AG04449 (cell line): ENCODE data around the gene B3GALNT1.

Experiments used
- CTCF ChIA-PET: fragments of 350-600 bp; formaldehyde crosslinking; extraction: SDS; loops from one replicate; lab custom pipeline; 2021; ENCODE audit warnings: antibody characterized with exemption; lab: Yijun Ruan, JAX
- POLR2A ChIA-PET: fragments of 400-600, 350-600 bp; formaldehyde crosslinking; extraction: SDS; loops from one replicate; lab custom pipeline; 2020; ENCODE audit warnings: antibody characterized with exemption, inconsistent platforms; lab: Yijun Ruan, JAX
- DNase-seq: peaks from one replicate; pipeline ENCODE4 v3.0.0-alpha.2; 2010; ENCODE audit warnings: low read depth, low spot score
- H3K4me3 ChIP-seq: 2 replicates; pipeline ENCODE4 v1.5.1; 2011; ENCODE audit warnings: low read depth, mild to moderate bottlenecking, control low read depth, low read length
- TF ChIP-seq, protein P1 (sequence below): IDR thresholded peaks from one replicate; pipeline ENCODE4 v1.5.1; 2011; ENCODE audit warnings: mild to moderate bottlenecking, moderate library complexity, low read length, control low read depth, inconsistent platforms; ENCODE audit not compliant: insufficient read depth; ENCODE audit errors: missing control alignments

B3GALNT1 gene

DNA sequence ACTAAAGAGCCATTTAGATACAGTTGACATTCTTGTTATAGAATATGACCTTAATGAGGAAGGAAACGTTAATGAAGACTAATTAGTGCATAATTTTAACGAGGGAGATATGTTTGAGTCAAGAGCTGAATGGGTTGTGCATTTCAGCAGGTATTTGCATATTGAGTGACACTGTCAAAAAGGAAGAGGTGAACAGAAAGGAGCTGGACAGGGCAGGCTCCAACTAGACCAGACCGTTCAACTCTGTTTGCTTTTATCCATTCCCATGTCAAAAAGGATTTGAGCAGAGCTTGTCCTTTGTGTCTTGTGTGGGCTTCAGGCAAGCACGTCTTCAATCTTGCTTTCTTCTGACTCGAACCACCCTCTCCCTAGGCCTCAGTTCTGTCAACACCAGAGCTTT, 40.7 kb downstream of the B3GALNT1 start:
- no peak for DNase-seq
- ChIA-PET POLR2A (no interaction called here), CTCF (no interaction called here)
- no peak overlapping the region for H3K4me3 ChIP-seq
- TF ChIP-seq, protein P1, sequence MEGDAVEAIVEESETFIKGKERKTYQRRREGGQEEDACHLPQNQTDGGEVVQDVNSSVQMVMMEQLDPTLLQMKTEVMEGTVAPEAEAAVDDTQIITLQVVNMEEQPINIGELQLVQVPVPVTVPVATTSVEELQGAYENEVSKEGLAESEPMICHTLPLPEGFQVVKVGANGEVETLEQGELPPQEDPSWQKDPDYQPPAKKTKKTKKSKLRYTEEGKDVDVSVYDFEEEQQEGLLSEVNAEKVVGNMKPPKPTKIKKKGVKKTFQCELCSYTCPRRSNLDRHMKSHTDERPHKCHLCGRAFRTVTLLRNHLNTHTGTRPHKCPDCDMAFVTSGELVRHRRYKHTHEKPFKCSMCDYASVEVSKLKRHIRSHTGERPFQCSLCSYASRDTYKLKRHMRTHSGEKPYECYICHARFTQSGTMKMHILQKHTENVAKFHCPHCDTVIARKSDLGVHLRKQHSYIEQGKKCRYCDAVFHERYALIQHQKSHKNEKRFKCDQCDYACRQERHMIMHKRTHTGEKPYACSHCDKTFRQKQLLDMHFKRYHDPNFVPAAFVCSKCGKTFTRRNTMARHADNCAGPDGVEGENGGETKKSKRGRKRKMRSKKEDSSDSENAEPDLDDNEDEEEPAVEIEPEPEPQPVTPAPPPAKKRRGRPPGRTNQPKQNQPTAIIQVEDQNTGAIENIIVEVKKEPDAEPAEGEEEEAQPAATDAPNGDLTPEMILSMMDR: no peak

DNA sequence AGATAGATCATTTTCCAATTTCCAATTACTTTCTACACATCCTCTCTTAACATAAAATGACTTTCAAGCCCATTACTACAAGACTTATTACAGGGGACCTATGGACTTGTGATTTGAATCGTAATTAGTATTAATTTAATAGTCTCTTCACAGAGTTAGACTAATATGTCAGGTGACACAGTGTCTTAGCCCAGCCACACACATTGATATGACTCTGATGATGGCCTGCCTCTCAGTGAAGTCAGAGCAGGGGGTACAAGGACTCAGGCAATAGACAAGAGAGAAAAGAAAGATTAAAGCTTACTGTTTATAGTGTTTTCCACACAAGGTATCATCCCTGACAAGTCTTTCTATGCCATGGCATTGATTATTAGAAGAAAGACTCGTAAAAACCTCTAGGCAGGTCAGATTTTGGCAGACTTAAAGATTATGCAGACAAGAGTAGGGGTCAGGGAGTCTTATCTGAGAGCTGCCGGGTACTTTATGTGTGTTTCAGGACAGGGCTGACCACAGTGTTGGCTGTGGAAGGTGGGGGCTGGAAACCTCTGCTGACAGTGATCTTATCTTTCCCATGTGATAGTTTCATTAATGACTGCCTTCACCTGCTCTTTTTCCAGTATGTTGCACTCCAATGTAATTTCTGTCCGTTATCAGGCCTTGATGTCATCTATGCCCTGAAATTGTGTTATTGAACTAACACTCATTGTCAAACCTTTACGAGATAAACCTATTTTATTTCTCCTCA, 50.1 kb downstream of the B3GALNT1 start:
- DNase-seq: no peak
- H3K4me3 ChIP-seq: no peak overlapping the region
- TF ChIP-seq, protein P1: no peak
- ChIA-PET POLR2A (no interaction called here), CTCF (no interaction called here)

DNA sequence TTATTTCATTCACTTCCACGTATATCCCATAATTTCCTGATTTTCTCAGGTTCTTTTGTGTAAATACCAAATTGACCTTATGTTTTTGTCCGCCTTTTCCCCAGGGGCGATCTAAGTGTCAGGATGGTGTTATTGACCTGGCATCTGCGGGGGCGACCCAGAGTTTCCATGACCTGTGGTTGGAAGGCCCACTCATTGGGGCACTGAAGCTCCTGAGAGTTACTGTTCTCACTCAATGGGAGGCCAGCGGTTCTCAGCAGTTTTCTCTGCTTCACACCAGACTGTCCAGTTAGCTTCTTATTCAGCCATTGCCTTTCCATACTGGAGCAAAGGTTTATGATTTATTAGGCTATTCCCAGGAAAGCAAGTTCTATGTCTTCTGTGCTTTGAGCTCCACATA, 53.3 kb downstream of the B3GALNT1 start:
- ChIA-PET POLR2A (no interaction called here), CTCF (no interaction called here)
- TF ChIP-seq, protein P1: no peak
- H3K4me3 ChIP-seq: no peak overlapping the region
- DNase-seq: no peak

DNA sequence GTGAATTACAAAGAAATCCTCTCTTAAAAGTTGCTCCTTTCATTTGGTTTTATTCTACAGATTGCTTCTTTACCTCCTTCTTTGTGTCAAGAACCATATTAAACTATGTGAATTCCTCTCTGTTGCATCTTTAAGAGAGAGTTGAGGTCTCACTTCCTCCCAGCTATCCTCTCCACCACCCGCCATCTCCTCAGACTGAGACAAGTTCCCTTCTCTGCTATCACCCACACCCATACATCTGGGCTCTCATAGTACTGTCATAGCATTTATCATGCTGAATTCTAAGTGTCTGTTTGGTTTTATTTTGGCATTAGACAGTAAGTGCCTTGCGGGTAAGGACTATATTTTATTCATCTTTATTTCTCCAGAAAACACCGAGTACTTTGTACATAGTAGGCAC, 54.2 kb downstream of the B3GALNT1 start:
- CTCF ChIA-PET: no interaction called here

DNA sequence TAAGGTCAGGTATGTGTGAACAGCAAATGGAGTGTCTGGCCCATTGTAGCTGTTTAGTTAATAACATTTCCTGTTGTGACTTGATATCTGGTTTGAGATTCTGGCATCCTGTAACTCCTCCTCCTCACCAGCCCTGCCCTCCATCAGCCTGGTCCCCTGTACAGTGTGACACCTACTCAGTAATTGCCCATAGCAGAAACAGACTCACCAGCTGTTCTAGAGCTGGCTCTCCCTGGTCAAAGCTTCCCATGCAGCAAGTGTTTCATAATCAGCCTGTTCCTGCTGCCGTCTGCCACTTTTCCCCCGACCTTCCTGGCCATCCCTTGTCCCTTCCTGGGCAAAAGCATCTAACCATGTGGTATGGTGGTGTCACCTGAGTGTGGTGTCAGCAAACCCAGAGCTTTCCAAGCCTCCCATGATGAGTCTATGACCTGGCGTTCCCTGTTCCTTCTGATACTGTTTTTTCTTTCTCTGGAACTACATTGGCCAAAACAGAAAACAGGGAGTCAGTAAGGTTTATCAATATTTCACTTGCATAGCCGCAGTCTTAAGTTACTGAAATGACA, 55.4 kb downstream of the B3GALNT1 start:
- CTCF ChIA-PET: no interaction called here
- POLR2A ChIA-PET: no interaction called here
- TF ChIP-seq, protein P1: no peak
- DNase-seq: no peak
- no peak overlapping the region for H3K4me3 ChIP-seq

More for the DNA sequence above, 54.2 kb downstream of the B3GALNT1 start:
- H3K4me3 ChIP-seq: no peak overlapping the region
- DNase-seq: no peak
- TF ChIP-seq, protein P1: no peak
- POLR2A ChIA-PET: no interaction called here

DNA sequence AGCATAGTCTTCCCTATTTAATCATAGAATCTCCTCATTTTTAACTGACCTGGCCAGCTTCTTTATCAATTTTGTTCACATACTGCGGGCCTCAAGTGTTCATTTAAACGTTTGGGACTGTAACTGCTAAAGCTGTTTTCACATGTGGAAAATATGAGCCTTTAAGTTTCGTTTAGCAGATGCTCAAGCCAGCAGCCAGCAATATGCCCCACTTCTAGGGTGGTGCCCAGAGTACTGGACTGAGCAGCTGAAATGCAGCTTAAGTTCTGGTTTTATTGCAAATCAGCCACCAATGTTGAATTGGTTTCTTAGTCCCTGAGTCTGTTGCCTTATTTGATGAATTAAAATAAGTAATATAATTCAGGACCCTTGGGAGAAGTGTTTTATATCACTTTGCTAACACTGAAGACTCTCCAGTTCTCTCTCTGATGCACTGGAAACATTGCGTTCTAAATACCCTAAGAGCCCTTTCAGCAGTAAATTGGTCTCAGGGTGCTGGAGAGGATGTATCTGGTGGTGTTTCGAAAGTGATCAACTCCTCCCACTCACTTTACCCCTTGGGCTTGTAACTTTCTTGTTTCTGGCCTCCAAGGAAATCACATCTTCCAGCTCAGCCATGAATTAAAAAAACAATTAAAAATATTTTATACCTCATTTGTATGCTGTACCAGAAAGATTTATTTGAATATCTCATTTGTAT, 61.7 kb downstream of the B3GALNT1 start:
- no peak for DNase-seq
- no peak overlapping the region for H3K4me3 ChIP-seq
- POLR2A ChIA-PET: no interaction called here
- CTCF ChIA-PET: no interaction called here
- TF ChIP-seq, protein P1: no peak
